ENCODE results near the gene OR2H1. TPM values are rescaled to one million over a fixed set of nuclear protein-coding genes. Genes with fewer than 3 reads are reported as not detected.
"Not testable (repeated sequence)": the region's sequence is repeated elsewhere in the genome, so short reads cannot be mapped to it uniquely, and the experiment has no call there.

The OR2H1 gene
- not detected for total RNA-seq
- long read RNA-seq: 0 reads

GRCh38 chr6:29456971-29457370 is at the start of gene OR2H1, which contains the start of gene OR11A1:
OR2H1 (plus strand) TSS chr6:29457155; CDS start chr6:29461770, 4,615 bp downstream.
OR11A1 (minus strand) TSS chr6:29457071; CDS start chr6:29427641, 29,430 bp downstream.
- intact Hi-C loops (cut with DNase I): no loop called here
- DNase-seq: no peak
- ATAC-seq (ENCODE audit: poor library complexity): no peak

DNA sequence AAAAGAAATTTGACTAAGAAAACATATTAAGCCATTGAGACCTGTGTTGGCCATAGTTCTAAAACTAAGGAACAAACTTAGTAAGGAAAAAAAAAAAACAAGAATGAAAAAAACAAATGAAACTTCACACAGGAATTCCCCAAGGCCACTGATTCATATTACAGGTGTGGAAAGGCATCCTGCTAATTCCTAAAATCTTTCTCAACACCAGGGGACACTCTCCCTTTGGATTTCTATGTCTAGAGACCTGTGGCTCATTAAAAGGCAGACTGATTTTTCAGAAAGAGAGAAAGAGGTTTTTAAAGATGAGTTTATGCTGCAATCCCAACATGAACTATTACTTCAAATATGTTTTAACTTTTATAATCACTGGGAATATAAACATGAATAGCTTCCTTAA is 42.4 kb upstream of the OR2H1 start, which contains the start of gene OR12D1:
OR12D1 (plus strand) TSS at position 341 of the 400 bp plus-strand sequence.
- DNase-seq: no peak
- intact Hi-C loops (cut with DNase I): no loop called here
- ATAC-seq (ENCODE audit: poor library complexity): no peak

DNA sequence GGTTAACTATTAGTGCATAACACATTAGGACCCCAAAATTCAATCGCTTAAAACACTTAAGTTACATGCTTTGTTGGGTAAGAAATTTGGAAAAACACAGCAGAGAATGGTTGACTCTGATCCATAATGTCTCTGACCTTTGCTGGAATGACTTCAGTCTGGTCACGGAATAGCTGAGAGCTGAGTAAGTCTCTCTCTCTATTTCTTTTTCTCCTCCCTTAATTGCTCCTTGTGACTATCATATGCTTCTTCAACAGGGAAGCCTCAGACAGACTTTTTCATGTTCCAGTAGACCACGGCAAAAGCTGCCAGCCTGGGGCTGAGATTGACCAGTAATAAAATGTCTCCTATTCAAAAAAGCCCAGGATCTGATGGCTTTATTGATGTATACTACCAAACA is 37.4 kb upstream of the OR2H1 start:
- ATAC-seq (ENCODE audit: poor library complexity) (no peak), DNase-seq (no peak)
- intact Hi-C loops (cut with DNase I): no loop called here

DNA sequence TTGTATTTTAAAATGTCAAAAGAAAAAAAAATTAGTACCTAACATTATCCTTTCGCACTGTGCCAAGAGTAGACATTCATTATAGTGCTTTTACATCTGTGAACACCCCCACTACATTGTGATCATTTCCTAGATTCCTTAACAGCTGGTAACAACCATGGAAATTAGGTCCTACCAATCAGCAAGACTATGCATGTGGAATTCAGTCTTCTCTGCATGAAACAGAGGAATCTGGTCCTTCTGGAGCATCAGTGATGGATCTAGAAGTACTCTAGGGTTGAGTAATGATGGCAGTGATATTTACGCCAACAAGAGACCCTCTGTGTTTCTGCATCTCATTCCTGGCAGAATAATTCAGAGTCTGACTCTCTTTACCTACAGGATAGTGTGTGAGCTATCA is 32.8 kb upstream of the OR2H1 start:
- ATAC-seq (ENCODE audit: poor library complexity): no peak
- DNase-seq: no peak
- intact Hi-C loops (cut with DNase I): no loop called here

GRCh38 chr6:29424575-29424974 is 32.4 kb upstream of the OR2H1 start:
- DNase-seq (no peak), ATAC-seq (ENCODE audit: poor library complexity) (no peak)
- intact Hi-C loops (cut with DNase I): no loop called here

GRCh38 chr6:29425075-29425474 is 31.9 kb upstream of the OR2H1 start:
- no peak for DNase-seq
- intact Hi-C loops (cut with DNase I): no loop called here
- no peak for ATAC-seq (ENCODE audit: poor library complexity)

DNA sequence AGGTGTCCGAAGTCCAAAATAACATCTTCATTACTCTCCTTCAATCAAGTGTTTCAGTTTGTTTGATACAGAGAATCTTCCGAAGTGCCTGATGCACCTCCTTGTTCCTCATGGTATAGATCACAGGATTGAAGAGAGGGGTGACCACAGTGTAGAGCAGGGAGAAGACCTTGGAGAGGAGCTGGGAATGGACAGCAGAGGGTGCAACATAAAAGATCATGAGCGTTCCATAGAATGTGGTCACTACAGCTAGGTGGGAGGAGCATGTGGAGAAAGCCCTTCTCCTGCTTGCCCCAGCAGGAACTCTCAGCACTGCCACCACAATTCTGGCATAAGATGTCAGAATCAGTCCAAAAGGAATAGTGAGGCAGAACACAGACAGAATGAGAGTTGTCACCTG is 30.3 kb upstream of the OR2H1 start:
- intact Hi-C loops (cut with DNase I): no loop called here
- DNase-seq: no peak
- no peak for ATAC-seq (ENCODE audit: poor library complexity)

DNA sequence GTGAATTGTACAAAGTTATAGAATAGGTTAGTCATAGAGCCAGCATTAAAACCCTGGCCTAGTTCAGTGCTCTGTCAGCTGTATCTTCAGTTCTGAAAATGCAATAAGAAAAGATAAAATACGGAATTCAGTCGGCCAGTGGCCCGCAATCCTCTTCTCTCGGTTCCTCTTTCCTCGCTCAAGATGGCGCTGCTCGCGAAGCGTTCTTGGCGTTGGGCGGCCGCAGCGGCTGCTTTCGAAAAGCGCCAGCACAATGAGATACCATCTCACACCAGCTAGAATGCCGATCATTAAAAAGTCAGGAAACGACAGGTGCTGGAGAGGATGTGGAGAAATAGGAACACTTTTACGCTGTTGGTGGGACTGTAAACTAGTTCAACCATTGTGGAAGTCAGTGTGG is 20.2 kb upstream of the OR2H1 start:
- DNase-seq; ATAC-seq (ENCODE audit: poor library complexity); intact Hi-C loops (cut with DNase I): not testable (repeated sequence)

DNA sequence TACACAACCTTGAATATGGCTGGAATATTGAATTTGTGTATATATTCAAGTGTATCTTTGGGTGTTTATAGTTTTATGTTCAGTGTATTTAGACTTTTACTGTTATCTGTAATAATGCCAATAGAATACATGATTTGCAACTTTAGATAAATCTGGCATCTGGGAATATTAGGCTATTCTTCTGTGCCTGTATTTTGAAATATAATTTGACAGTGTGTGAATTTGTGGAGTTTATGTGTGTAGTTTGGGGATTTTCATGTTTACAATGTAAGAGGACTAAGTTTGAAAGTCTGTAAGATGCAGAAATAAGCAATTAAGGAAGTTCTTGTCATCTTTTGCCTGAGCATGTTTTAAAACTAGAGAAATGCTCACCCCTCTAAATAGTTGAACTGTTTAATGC is 17.9 kb upstream of the OR2H1 start, which contains the start of gene OR10C1:
OR10C1 (plus strand) TSS at position 301 of the 400 bp plus-strand sequence. CDS start 710 bp downstream, outside the sequence.
- no peak for ATAC-seq (ENCODE audit: poor library complexity)
- no peak for DNase-seq
- intact Hi-C loops (cut with DNase I): no loop called here

DNA sequence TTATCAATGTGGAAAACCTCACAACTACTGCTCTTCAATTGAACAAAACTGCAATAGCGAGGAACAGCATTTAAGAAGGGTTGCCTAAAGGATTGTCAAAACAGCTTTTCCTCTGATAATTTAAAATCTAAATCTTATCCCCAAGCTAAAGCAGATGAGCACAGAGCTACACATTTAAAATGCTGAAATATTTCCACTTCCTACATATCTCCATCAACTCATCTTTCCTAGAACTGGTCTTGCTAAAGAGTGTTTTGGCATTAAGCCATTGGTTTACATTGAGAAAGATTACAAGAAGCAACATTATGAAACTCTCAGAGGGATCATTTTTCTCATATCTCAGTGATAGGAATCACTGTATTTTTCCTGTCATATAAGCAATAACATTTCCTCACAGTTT is 14.2 kb upstream of the OR2H1 start:
- DNase-seq (no peak), ATAC-seq (ENCODE audit: poor library complexity) (no peak)
- intact Hi-C loops (cut with DNase I): no loop called here

GRCh38 chr6:29444031-29444430 is 12.9 kb upstream of the OR2H1 start:
- intact Hi-C loops (cut with DNase I); ATAC-seq (ENCODE audit: poor library complexity); DNase-seq: not testable (repeated sequence)

- DNase-seq (no peak), ATAC-seq (ENCODE audit: poor library complexity) (no peak)
- intact Hi-C loops (cut with DNase I): no loop called here
These were observed 9.3 kb upstream of the OR2H1 start for GRCh38 chr6:29447670-29448069.

- DNase-seq (no peak), ATAC-seq (ENCODE audit: poor library complexity) (no peak)
- intact Hi-C loops (cut with DNase I): no loop called here
These were observed 5.3 kb upstream of the OR2H1 start for GRCh38 chr6:29451471-29452193.

GRCh38 chr6:29461021-29461814 is 4.3 kb downstream of the OR2H1 start:
- intact Hi-C loops (cut with DNase I): no loop called here
- no peak for DNase-seq
- ATAC-seq (ENCODE audit: poor library complexity): no peak

- intact Hi-C loops (cut with DNase I): no loop called here
- ATAC-seq (ENCODE audit: poor library complexity) (no peak), DNase-seq (no peak)
These were observed 5.1 kb downstream of the OR2H1 start for GRCh38 chr6:29462022-29462421.

GRCh38 chr6:29465279-29465678 is 8.3 kb downstream of the OR2H1 start:
- ATAC-seq (ENCODE audit: poor library complexity) (no peak), DNase-seq (no peak)
- intact Hi-C loops (cut with DNase I): no loop called here

- intact Hi-C loops (cut with DNase I): no loop called here
- ATAC-seq (ENCODE audit: poor library complexity) (no peak), DNase-seq (no peak)
These were observed 8.8 kb downstream of the OR2H1 start for GRCh38 chr6:29465801-29466200.

- ATAC-seq (ENCODE audit: poor library complexity): no peak
- intact Hi-C loops (cut with DNase I): no loop called here
- no peak for DNase-seq
These were observed 9.3 kb downstream of the OR2H1 start for GRCh38 chr6:29466241-29466640.

DNA sequence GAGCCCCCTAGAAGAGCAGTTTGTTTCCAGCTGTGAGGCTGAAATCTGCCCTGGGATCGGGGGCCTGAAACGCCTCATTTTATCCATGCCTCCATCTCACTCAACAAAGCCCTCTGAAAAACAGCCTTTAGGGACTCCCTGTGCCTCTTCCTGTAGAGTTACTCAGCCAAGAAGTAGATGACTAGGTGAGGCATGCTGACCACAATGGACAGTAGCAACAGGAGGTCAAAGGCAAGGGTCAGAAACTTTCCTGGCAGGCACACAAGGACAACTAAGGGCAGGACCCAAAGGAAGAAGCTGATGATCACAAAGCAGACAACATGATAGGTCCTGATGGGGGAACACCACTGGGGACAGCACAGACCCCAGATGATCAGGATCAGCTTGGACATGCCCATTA is 18.0 kb downstream of the OR2H1 start:
- intact Hi-C loops (cut with DNase I): no loop called here
- DNase-seq (no peak), ATAC-seq (ENCODE audit: poor library complexity) (no peak)

DNA sequence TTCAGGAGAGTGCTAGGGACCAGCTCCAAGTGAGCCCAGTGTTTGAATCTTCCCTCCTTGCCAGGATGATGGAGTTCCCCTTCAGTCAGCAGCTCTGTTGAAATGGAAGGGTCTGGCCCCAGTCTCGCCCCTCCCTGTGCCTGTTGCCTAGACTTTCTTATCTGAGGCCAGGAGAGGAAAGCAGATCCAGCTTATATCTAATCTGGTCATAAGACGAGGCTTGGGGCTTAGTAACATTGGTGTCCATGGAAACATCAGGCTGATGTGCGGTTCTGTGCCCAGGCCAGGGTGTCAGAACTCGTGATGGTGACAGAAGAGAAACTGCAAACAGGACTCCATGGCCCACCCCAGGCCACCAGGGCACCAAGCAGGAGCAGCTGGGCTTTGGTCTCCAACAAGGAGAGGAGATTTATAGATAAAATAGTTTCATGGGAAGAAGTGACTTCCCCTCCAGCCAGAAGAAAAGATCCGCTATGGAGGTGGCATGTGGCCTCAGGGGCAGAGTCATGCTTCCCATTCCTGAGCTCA is 21.0 kb downstream of the OR2H1 start:
- ATAC-seq (ENCODE audit: poor library complexity): no peak
- DNase-seq: no peak
- intact Hi-C loops (cut with DNase I): no loop called here
